Stimulated activated CD8-positive, alpha-beta memory T cell treated with anti-CD3 and anti-CD28 coated beads, Interleukin-4, amount 100 ng/mL, for 4 hours (primary cell): ENCODE data around the gene USP13.
"Not testable (repeated sequence)": the region's sequence is repeated elsewhere in the genome, so short reads cannot be mapped to it uniquely, and the experiment has no call there.

Experiments
- DNase-seq, 2 donors: peaks; one replicate each; pipeline ENCODE4 v3.0.0-alpha.2; 2020; ENCODE audit warnings: low read depth in 2 of 2, low spot score in 1 of 2

USP13 gene

DNA sequence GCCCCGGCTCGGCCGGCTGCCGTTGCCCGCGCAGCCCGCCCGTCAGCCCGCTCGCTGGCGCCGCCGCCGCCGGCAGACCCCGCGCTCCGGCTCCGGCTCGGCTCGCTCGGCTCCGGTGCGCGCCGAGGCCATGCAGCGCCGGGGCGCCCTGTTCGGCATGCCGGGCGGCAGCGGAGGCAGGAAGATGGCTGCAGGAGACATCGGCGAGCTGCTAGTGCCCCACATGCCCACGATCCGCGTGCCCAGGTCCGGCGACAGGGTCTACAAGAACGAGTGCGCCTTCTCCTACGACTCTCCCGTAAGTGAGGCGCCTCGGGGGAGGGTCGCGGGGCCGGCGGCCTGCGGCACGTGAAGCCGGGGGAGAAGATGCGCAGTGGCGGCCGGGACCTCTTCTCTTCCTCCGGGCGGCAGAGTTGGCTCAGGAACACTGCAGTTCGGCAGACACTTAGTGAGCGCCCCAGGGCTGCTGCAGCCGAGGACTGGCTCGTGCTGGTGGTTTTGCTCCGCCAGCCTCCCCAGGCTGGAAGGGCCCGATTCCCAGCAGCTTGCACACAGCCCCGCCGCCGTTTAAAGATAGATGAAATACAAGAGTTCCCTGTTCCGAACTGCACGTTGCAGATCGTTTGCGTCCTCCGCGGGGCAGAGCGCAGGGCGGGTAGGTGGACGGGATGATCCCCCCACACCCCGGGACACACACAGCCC, 407 bp downstream of the USP13 start:
- DNase-seq, result peak in 1 of 2 donors; percentile 26

DNA sequence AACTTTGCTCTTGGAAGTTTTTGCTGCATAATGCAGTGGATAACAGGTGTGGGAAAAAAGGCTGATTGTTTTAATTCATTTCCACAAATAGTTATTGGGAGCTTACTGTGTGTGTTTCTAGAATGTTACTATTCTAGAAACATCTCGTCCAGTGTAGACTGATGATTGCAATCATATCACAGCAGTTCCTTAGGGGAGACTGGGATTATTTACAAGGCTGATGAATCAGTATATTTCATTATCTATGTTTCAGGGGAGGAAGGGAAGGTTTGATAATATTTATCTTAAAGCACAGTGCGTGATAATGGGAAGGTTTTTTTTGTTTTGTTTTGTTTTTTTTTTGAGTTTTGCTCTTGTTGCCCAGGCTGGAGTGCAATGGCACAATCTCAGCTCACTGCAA, 2.4 kb downstream of the USP13 start:
- no peak for DNase-seq

DNA sequence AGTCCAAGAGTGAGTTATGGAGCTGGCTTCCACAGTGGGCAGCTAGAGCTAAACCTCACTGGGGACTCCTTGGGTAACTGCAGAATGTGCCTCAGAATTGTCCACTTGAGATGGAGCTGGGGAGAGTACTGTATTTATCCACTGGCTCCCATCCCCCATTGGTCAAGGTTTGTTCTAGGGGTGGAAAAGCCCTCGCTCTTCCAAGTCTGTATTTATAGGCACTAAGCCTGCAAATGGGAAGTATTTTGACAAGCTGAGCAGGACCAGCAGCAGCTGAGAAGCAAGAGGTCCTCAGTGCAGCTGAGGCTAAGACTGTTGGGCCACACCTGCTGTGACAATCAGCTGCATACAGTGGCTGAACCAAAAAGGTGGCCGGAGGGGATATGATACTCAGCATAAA, 5.8 kb downstream of the USP13 start:
- DNase-seq, result no peak

DNA sequence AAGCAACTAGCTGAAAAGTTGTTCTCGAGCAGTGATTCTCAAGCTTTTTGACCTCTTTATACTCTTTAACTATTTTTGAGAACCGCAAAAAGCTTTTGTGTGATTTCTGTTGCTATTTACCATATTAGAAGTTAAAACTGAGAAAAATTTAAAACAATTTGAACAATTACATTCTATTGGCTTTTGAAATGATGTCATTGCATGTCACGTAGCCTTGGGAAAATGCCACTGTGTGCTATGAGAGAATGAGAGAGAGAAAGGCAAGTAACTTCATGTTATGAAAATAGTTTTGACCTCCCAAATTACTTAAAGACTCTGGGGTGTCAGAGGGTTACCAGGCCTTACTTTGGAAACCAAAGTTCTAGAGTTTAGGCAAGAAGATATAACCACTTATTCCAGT, 8.0 kb downstream of the USP13 start:
- no peak for DNase-seq

DNA sequence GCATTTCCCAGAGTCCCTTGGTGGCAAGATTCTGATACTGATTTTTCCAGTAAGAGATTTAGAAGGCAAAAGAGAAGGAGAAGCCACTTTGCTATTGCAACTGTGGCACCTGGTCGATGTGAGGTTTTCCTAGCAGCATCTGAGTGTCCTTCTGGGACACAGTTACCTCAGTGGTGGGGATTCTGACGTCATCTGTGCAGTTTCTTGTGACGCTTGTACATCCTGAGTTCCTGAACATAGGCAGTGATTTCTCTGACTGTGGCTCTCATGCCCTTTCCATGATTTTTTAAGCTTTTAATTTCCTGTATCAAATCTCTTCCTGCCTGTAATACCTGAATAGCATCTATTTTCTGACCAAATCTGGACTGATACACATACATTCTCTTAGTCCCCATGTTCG, 8.9 kb downstream of the USP13 start:
- DNase-seq, result no peak

DNA sequence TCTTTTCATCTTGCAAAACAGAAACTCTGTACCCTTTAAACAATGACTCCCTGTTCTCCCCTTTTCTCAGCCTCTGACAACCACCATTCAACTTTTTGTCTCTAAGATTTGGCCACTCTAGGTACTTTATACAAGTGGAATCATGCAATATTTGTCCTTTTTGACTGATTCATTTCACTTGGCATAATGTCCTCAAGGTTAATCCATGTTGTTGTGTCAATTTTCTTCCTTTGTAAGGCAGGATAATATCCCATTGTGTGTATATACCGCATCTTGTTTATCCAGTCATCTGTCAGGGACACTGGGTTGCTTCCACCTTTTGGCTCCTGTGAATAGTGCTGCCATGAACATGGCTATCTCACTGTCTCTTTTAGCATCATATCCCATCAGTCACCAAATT, 10.3 kb downstream of the USP13 start:
- no peak for DNase-seq

DNA sequence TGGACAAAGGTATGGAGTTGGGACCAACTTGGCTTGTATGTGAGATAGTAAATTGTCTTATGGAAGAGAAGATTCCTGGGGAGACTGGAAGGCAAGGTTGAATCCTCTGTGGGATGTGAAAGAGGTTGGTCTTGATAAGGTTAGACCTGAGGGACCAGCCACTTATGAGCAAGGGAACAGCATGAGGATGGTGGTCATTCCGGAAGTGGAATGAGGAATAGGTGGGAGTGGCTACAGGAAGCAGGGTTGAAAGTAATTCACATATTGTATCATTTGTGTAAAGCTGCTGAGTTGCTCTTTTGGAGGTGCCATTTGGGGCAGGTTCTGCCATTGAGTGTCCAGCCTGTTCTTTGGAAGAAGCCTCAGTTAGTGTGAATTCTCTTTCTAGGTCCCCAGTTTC, 13.2 kb downstream of the USP13 start:
- DNase-seq, result no peak

DNA sequence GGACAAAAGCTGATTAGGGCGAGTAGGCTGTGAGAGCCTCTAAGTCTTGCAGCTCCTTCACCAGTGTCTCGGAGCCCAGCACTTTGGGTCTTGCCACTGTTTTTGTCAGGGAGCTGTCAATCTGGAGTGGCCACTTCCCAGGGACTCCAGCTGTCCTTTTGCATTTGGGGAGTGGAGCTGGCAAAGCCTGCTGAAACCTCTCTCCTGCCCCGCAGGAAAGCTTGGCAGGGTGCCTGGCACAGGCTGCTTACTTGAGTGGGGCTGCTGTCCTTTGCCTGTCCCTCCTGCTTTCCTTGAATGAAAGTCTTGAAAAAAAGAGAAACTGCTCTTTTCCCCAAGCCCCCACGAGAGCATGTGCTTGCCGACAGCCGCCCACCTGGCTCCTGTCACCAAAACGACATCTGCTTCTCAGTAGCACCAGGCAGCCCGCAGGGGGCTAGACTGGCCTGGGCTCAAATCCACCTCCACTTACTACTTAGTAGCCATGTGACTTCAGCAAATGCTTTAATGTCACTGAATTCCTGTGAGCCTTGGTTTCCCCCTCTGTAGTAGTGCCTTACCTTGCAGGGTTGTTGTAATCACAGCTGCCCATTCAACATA, 13.7 kb downstream of the USP13 start:
- no peak for DNase-seq

DNA sequence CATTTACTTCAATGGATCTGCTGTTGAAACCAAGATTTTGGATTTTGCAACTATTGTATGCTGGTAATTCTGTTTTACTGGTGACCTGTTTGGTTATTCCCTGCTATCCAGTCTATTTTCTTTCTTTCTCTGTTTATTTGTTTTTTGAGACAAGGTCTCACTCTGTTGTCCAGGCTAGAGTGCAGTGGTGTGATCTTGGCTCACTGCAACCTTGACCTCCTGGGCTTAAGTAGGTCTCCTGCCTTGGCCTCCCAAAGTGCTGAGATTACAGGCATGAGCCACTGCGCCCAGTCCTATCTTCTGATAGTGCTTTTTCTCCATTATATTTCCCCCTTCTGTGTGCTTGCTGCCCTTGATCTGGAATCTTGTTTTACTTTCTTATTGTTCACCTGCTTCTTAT, 15.6 kb downstream of the USP13 start:
- no peak for DNase-seq

DNA sequence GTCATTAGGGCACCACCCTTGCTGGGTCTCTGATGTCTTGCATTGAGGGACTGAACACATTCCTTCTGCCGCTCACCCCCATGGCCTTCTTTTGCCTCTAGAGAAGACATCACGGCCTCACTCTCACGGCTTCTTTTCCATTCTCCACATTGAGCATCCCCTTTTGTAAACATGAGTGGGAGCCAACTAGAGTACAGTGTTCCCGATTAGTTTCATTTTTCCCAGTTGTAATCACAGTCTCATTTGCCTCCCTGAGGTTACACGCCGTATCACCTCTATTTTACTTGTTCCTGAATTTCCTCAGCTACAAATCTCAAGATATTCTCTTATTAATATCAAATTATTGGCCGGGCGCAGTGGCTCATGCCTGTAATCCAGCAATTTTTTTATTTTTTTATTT, 17.5 kb downstream of the USP13 start:
- DNase-seq, result no peak

DNA sequence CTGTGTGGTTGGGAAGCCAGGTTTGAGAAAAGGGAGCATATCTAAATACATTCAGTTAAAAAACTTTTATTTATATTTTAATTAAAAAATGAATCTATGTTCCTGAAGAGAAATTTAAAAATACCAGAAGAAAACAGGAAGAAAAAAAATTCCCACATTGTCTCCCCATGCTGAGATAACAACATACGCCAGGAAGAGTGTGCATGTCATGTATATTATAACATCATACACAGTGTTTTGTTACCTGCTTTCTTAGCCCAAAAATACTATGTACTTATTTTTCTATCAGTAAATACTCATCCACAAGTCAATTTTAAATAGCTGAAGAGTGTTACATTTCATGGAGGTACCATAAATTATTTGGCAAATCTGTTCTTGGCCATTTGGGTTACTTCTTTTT, 18.5 kb downstream of the USP13 start:
- DNase-seq, result no peak

DNA sequence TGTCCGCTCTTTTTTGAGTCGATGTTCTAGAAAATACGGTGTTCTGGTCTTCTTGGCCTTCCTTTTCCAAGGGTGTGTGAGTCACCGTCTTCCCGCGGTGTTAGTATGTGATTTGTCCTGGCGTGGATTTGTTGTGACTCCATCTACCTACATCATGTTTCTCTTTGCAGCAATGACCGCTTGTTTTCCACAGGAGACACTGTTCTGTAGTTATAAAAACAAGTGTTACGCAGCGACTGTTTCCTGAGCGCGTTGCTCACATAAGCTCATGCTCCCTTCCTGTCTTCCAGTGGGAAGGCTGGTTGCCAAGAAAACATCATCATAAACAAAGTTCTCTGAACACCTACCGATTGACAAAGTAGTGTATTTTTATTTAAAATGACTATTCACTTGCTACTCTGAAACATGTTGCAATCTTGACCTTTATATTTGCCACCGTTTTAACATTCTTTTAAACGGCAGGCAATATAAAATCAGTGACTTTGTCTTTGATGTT, 19.0 kb downstream of the USP13 start:
- no peak for DNase-seq

DNA sequence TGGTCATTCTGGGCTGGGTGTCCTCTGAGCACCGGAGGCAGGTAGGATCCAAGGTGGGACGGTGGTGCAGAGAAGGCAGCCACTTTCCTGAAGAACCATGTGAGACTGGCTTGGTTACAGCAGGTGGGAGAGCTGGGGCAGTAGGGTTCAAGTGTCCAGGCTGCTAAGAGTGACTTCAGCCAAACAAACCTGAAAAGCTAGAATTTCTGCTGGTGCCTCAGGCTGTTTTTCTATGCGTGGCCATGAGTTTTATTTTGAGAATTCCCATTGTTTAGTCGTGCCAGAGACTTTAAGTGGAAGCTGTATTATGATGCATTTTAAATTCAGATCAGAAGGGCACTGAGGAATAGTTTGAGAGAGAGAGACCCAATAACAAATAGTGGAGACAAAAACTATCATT, 20.1 kb downstream of the USP13 start:
- no peak for DNase-seq

DNA sequence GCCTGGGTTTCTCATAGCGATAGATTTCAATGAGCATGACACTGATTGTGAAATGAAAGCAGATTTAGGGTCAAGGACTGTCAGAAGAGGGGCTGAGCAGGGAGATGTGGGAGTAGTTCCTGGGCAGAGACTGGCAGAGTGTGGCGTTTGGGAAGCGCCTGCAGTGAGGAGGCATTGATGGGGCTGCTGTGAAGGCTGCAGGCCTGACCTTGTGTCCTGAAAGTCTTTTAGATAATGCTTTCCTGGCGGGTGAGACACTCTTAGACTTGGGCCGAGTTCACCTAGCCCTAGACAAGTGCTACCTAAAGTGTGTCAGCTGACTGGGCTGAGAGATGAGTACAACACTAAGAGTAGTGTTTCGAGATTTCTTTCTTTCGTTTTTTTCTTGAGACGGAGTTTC, 20.7 kb downstream of the USP13 start:
- no peak for DNase-seq

DNA sequence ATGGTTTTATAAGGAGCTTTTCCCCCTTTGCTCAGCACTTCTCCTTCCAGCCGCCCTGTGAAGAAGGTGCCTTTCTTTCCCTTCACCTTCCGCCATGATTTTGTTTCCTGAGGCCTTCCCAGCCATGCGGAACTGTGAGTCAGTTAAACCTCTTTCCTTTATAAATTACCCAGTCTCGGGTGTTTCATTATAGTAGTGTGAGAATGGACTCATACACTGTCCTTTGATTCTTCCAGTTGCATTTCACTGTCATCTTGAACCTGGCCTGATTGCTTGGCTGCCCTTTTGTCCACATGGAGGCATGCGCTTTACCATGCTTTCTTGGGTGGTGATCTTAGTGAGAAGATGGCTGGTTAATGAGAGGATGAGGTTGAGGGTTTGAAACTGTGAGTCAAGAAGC, 23.2 kb downstream of the USP13 start:
- no peak for DNase-seq

DNA sequence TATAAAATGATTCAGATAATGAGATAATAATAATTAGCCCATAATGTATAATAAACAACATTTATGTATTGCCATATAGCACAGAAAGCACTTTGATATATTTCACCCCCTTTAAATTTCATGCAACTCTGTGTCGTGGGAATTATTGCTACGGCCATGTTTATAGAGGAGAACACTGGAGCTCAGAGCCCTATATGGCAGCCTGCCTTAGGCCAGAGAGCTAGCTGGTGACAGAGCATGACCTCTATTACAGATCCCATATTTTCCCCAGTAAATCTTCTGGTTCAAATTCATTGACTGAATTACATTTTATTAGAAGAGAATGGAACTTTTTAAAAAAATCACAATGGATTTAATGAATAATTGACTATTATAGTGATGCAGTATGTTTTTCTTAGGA, 25.0 kb downstream of the USP13 start:
- no peak for DNase-seq

DNA sequence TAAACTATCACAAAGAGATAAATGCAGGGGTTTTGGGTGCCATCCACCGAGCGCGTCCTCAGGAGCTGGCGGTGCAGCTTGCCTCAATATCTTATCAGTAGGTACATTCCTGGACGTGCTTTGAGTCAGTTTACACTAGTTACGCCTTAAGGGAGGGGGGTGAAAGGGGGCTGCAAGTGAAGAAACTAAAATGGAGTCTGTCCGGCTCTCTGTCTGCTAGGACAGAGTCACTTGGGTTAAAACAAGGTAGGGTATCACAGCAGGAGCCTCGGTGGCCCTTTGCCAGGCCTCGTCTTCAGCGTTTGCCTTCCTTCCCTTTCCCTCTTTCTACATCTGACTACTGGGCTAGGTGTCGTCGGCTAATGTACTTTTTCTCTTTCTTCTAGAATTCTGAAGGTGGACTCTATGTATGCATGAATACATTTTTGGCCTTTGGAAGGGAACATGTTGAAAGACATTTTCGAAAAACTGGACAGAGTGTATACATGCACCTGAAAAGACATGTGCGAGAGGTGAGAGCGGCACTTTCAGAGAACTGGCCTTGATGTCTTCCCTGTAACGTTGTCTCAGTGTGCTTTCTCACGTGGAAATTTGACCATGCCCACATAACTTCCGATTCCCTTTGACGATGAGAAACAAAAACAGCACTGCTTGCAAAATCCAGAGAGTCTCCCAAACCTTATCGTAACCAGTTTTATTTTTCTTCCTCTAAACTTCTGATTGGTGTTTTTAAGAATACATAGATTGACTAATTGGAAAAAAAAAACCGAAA, 28.8 kb downstream of the USP13 start:
- no peak for DNase-seq

DNA sequence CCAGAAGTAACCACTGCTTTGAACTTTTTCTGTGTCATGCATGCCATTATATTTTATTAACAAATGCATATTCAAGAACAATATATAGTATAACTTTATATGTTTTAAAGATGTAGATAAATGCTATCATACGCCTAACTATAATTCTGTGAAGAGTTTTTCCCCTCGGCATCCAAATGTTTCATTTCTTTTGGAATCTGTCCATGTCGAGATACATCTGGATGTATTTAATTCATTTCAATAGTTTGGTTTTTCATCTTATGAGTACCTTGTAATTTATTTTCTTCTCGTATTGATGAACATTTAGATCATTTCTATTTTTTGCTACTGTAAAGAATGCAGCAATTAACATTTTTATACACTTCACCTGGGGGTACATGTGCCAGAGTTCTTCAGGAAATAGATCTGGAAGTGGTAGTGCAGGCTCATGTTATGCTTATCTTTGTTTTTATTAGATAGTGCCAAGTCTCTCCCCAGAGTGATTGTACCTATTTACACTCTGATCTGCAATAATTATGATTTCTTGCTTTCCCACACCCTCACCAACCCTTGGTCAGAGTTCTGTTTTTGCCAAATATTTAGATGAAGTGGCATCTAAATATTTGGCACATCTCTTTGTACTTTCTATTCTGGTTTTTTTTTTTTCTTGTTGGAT, 29.7 kb downstream of the USP13 start:
- no peak for DNase-seq

DNA sequence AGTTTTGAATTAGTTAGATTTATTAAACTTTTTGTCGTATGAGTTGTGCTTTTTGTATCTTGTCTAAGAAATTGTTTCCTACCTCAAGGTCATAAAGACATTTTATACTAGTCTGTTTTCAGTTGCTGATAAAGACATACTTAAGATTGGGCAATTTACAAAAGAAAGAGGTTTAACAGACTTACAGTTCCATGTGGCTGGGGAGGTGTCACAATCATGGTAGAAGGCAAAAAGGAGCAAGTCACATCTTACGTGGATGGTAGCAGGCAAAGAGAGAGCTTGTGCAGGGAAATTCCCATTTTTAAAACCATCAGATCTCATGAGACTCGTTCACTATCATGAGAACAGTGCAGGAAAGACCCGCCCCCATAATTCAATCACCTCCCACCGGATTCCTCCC, 30.4 kb downstream of the USP13 start:
- DNase-seq, result not testable (repeated sequence)

DNA sequence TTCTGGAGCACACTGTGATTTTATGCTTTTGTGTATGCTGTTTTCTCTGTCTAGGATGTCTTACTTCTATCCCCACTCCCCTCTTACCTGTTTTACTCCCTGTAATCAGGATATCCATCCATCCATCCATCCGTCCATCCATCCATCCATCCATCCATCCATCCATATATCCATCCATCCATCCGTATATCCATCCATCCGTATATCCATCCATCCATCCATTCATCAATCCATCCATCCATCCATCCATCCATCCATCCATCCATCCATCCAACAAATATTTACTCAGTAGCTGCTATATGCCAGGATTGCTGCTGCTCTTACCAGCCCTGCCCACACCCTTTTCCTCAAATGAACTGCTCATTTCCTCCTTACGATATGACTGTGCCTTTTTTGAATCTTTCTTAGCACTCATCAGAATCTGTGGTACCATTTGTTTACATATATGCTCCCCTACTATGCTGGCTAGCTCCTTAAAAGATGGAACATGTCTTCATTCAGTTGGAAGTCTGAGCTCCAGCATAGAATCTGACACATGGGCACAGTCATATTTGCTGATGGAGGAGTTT, 35.2 kb downstream of the USP13 start:
- DNase-seq, result no peak

DNA sequence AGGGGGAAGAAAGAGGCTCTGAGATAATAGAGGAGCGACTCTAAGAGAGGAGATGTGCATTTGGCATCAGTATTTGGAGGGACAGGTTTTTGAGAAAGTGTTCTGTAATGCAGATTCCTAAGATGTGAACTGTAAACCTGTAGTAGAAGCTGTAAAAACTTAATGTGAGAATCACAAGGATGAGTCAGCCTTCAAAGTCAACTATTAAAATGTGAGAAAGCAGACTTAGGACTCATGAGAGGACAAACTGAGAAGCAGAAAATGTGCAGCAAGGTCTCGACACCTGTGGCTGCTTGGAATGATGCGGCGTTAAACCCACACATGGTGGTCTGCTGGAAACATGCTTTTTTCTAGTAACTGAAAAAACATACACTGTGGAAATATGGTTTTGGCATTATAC, 36.0 kb downstream of the USP13 start:
- no peak for DNase-seq

DNA sequence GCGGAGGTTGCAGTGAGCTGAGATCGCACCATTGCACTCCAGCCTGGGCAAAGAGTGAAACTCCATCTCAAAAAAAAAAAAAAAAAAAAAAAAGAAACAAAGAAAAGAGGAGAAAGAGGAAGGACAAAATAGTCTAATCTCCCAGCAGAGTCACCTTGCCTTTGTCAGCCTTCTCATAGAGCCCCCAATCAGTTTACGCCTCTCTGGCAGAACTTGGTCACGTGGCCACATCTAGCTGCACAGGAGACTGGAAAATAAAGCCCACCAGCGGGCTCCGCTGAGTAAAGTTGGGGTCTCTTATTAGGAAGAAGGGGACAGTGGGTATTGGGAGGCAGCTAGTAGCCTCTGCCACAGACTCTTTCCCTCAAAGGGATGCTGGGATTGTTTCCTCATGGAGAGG, 41.9 kb downstream of the USP13 start:
- no peak for DNase-seq
